Thymus (tissue), 11 donors: ENCODE data around the gene SATB2. TPM values are rescaled to one million over a fixed set of nuclear protein-coding genes. Genes with fewer than 3 reads are reported as not detected.

Experiments
- DNase-seq, 9 donors: peaks; one replicate each; pipeline ENCODE4 v3.0.0-alpha.2; 2013; ENCODE audit warnings: low spot score in 9 of 9, low read depth in 6 of 9, missing footprints in 1 of 9
- H3K27ac ChIP-seq, 2 donors: one replicate each; pipeline ENCODE4 v1.5.1; 2013; ENCODE audit warnings: control low read depth in 1 of 2, low read depth in 1 of 2, low read length in 1 of 2, mild to moderate bottlenecking in 1 of 2, moderate library complexity in 1 of 2
- H3K27me3 ChIP-seq, 2 donors: one replicate each; pipeline ENCODE4 v1.5.1; 2013; ENCODE audit warnings: low read length in 1 of 2; ENCODE audit not compliant: control insufficient read depth in 2 of 2, insufficient read depth in 1 of 2
- H3K36me3 ChIP-seq, 2 donors: one replicate each; pipeline ENCODE4 v1.5.1; 2013; ENCODE audit warnings: low read length in 1 of 2, mild to moderate bottlenecking in 1 of 2, moderate library complexity in 1 of 2; ENCODE audit not compliant: control insufficient read depth in 2 of 2, insufficient read depth in 2 of 2
- H3K4me1 ChIP-seq, 2 donors: one replicate each; pipeline ENCODE4 v1.5.1; 2013; ENCODE audit warnings: low read length in 2 of 2; ENCODE audit not compliant: control insufficient read depth in 2 of 2, insufficient read depth in 2 of 2
- H3K4me3 ChIP-seq, 2 donors: one replicate each; pipeline ENCODE4 v1.5.1; 2013; ENCODE audit warnings: low read length in 2 of 2, control low read depth in 1 of 2, mild to moderate bottlenecking in 1 of 2
- H3K9me3 ChIP-seq, 2 donors: one replicate each; pipeline ENCODE4 v1.5.1; 2013; ENCODE audit warnings: low read length in 1 of 2, mild to moderate bottlenecking in 1 of 2; ENCODE audit not compliant: control insufficient read depth in 2 of 2, insufficient read depth in 1 of 2
- WGBS: extraction: QIAGEN DNeasy Blood & Tissue Kit; methylation state at CpG from one replicate; pipeline ENCODE4 v1.1.7; 2013; 5-methylcytosine and 5-hydroxymethylcytosine counted together
- polyA plus RNA-seq: library from polyadenylated mRNA; stranded (reverse); fragments of 200-250 nt; gene quantifications from one replicate; pipeline ENCODE4 v1.2.3, GENCODE V29; 2013
- total RNA-seq: library from RNA; stranded (reverse); fragments of 120-200 nt; gene quantifications from one replicate; pipeline ENCODE4 v1.2.4, GENCODE V29; 2013
- donor health status: healthy.

SATB2 gene
- total and polyA plus RNA-seq, 2 donors: 0.38 to 0.73 TPM

DNA sequence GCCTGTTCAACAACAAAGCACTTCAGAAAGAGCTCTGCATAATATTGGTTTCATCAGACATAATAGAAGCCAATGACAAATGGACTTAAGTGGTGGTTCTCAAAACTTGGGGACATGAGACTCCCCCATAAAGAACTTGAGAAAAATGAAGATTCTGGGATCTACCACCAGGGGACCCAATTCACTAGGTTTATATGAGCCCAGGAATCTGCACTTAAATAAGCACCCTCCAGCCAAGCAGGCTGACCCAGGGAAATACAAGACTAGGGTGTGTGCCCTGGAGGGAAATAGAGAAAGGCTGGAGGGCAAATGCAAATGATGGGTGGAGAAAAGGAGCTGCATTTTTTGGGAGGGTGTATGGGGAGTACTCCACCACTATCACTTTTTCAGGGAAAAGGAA, 52.5 kb downstream of the SATB2 start:
- H3K36me3 ChIP-seq: no peaks in the 10 kb centered on the region
- H3K4me3 ChIP-seq: no peak overlapping the region
- H3K27ac ChIP-seq: no peak overlapping the region
- no peaks in the 10 kb centered on the region for H3K27me3 ChIP-seq
- DNase-seq: no peak
- H3K4me1 ChIP-seq: no peaks in the 10 kb centered on the region
- no peaks in the 10 kb centered on the region for H3K9me3 ChIP-seq

DNA sequence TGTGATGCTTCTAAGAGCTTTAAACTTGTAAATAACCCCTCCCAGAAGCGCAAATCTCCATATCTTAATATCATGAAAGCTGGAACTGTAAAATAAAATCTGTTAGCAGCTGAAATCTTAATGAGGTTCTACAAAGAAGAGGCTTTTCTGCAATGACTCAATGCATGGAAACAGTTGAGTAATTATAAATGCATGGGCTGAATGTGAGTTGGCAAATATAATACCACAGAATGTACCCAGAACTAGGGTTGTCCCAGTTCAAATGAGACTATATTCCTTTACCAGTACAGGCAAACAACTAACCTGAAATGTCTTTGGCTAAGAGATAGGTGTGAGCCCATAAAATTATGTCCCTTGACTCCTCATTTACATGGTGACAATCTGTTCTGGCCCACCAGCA, 52.9 kb downstream of the SATB2 start:
- no peaks in the 10 kb centered on the region for H3K4me1 ChIP-seq
- DNase-seq: no peak
- no peak overlapping the region for H3K27ac ChIP-seq
- H3K9me3 ChIP-seq: no peaks in the 10 kb centered on the region
- no peaks in the 10 kb centered on the region for H3K36me3 ChIP-seq
- H3K27me3 ChIP-seq: no peaks in the 10 kb centered on the region
- WGBS: 92% methylated on average over 1 of the region's 1 CpG
- no peak overlapping the region for H3K4me3 ChIP-seq

DNA sequence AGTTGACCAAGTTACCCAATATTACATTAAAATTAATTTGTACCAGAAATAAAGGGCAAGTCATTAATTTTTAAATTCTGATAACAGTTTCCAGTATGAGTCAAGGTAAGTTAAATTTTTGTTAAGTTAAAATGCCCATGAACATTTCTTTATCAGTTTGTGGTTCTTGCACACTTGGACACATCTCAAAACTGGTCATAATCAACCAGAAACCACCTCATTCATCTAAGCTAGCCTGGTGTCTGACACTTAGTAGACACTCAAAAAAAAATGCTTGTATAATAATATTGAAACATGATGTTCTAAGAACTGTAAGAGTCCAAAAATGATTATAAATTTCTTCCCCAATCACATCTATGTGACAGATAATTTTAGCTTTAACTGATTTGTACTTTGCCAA, 62.4 kb downstream of the SATB2 start:
- no peak overlapping the region for H3K27ac ChIP-seq
- no peaks in the 10 kb centered on the region for H3K9me3 ChIP-seq

DNA sequence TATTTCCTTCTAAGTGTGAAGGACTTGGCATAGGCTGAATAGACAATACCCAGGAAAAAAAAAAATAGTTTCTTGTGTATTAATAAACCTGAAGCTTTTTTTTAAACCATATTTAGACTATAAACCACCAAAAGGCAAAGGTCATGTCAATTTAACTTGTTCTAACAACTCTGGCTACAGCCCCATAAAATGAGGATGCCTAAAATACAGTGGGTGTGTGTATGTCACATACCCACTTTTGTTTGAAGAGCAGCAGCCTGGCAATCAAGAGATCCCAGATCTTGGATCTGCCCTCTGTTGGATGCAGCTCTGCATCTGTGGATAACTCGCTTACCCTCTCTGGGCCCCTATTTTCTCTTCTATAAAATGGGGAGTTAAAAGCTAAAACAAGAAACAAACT, 65.4 kb downstream of the SATB2 start:
- H3K4me1 ChIP-seq: no peaks in the 10 kb centered on the region
- no peaks in the 10 kb centered on the region for H3K9me3 ChIP-seq
- H3K36me3 ChIP-seq: no peaks in the 10 kb centered on the region
- H3K27ac ChIP-seq: no peak overlapping the region
- no peak for DNase-seq
- H3K27me3 ChIP-seq: no peaks in the 10 kb centered on the region
- H3K4me3 ChIP-seq: no peak overlapping the region
- 92% methylated on average over 1 of the region's 1 CpG for WGBS

More for the DNA sequence above, 62.4 kb downstream of the SATB2 start:
- H3K27me3 ChIP-seq: no peaks in the 10 kb centered on the region
- no peak for DNase-seq
- H3K4me1 ChIP-seq: no peaks in the 10 kb centered on the region
- no peaks in the 10 kb centered on the region for H3K36me3 ChIP-seq
- no peak overlapping the region for H3K4me3 ChIP-seq

DNA sequence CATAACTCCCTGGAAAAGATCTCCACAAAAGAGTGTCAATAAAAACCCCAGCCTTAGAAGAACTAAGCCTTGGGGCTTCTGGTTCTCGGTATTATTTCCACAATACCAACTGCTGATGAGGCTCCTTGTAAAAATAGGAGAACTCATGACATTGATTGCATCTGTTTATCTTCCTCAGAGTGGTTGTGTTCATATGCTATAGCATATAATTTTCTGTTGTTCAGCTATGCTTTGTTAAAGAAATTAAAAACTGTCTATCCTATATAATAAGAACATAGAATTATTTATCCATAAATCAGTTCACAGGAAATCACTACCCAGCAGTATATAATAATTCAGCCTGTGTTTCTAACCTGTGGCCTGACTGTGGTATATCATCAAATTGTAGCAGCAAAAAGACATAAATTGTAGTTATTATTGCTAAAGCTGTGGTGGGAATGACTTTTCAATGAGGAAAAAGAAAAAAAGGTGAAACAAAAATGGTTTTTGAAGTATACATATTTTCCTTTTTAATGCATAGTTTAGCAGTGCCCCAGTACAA, 68.9 kb downstream of the SATB2 start:
- no peak overlapping the region for H3K4me3 ChIP-seq
- no peak for DNase-seq
- WGBS: 85% methylated on average over 1 of the region's 1 CpG

DNA sequence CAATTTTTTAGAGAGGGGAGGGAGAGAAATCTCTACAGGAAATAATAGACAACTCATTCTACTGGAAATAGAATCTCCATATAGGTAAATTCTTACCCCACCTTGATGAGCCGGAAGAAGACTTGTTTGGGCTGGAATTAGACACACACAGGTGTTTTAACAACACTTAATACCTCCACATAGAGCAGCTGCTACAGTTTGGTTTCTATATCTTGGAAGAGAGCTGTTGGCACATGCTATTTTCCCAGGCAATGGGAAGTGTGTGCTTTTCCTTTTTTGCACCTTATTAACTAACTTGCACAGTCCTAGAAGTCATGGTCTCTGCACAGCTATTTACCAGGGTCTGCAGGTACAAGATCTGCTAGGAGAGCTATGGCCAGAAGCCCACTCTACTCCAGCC, 73.7 kb downstream of the SATB2 start:
- no peak overlapping the region for H3K4me3 ChIP-seq
- H3K9me3 ChIP-seq: no peaks in the 10 kb centered on the region
- no peak for DNase-seq
- peaks cover 0 to 7% of the 10 kb centered on the region in 2 donors for H3K27me3 ChIP-seq
- no peak overlapping the region for H3K27ac ChIP-seq
- H3K36me3 ChIP-seq: no peaks in the 10 kb centered on the region
- 96% methylated on average over 1 of the region's 1 CpG for WGBS
- H3K4me1 ChIP-seq: no peaks in the 10 kb centered on the region

More for the DNA sequence above, 68.9 kb downstream of the SATB2 start:
- Histone ChIP-seq H3K4me1 (no peaks in the 10 kb centered on the region), H3K27me3 (no peaks in the 10 kb centered on the region), H3K36me3 (no peaks in the 10 kb centered on the region), H3K9me3 (no peaks in the 10 kb centered on the region), H3K27ac (no peak overlapping the region)

DNA sequence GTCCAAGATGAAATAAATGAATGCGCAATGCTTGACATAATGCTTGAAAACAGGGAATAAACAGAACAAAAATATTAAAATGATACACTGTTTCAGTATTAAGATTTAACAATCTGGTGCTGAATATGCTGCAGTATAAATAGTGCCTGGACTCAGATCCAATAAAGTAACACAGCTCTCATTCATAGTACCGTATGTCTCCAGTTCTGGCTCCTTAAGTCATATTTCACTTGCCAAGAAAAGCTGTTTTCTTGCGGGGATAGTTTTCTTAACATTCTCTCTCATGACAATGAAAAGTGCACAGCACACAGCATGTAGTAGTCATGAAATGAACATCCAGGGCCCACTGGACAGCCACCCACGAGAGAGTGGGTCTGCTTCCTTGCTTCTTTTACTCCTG, 74.7 kb downstream of the SATB2 start:
- no peaks in the 10 kb centered on the region for H3K9me3 ChIP-seq
- H3K36me3 ChIP-seq: no peaks in the 10 kb centered on the region

DNA sequence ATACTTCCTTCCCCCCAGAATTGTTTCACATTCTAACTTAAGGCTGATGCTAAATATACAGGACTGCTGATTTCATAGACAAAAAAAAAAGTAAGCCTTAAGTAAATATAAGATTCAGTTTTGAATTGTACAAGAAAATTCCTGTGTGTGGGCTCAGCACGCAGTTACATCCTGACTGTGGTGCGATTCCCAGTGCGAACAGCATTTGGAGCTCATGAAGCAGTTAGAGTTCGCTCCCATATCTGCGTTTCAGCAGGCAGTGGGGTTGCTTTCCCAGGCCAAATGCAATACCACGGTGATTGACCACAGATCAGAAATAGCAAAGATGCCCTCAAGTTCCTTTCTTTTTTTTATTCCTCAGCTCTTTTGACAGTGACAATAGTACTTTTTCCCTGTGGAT, 75.6 kb downstream of the SATB2 start:
- H3K4me1 ChIP-seq: no peaks in the 10 kb centered on the region
- WGBS: 6% methylated on average over 6 of the region's 6 CpGs
- H3K36me3 ChIP-seq: no peaks in the 10 kb centered on the region
- H3K27me3 ChIP-seq: peaks cover 0 to 7% of the 10 kb centered on the region in 2 donors
- no peak for DNase-seq
- no peak overlapping the region for H3K27ac ChIP-seq
- no peaks in the 10 kb centered on the region for H3K9me3 ChIP-seq
- H3K4me3 ChIP-seq: no peak overlapping the region

More for the DNA sequence above, 74.7 kb downstream of the SATB2 start:
- no peaks in the 10 kb centered on the region for H3K4me1 ChIP-seq
- peaks cover 0 to 7% of the 10 kb centered on the region in 2 donors for H3K27me3 ChIP-seq
- no peak overlapping the region for H3K4me3 ChIP-seq
- DNase-seq: no peak
- no peak overlapping the region for H3K27ac ChIP-seq
- 82% methylated on average over 4 of the region's 4 CpGs for WGBS

DNA sequence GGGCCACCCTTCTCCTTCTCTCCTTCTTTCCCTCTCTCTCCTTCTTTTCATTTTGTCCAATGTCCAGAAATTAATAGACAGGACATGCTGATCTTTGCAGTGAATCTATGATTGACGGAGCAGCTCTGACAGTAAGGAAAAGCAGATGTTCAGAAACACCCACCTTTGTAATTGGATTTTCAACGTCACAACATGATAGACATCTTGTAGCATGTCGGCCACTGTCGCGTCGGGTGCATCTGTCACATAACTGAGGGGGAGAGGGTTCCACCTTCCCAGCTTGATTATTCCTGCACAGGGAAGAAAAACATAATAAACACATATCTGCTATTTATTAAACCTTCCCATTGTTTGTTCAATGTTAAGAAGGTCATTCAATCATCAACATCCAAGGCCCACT, 76.2 kb downstream of the SATB2 start:
- no peaks in the 10 kb centered on the region for H3K4me1 ChIP-seq
- H3K27ac ChIP-seq: no peak overlapping the region
- 66% methylated on average over 6 of the region's 6 CpGs for WGBS
- no peak overlapping the region for H3K4me3 ChIP-seq
- no peaks in the 10 kb centered on the region for H3K36me3 ChIP-seq
- H3K9me3 ChIP-seq: no peaks in the 10 kb centered on the region
- DNase-seq: no peak
- H3K27me3 ChIP-seq: peaks cover 0 to 7% of the 10 kb centered on the region in 2 donors
